Activated T-helper 1 cell treated with Interleukin-2 at 50 U/mL for 16 hours (primary cell): ENCODE data around the gene ANKRD60.

Source experiments
- DNase-seq: peaks from one replicate; pipeline ENCODE4 v3.0.0-alpha.2; 2020; ENCODE audit warnings: low read depth

The ANKRD60 gene

DNA sequence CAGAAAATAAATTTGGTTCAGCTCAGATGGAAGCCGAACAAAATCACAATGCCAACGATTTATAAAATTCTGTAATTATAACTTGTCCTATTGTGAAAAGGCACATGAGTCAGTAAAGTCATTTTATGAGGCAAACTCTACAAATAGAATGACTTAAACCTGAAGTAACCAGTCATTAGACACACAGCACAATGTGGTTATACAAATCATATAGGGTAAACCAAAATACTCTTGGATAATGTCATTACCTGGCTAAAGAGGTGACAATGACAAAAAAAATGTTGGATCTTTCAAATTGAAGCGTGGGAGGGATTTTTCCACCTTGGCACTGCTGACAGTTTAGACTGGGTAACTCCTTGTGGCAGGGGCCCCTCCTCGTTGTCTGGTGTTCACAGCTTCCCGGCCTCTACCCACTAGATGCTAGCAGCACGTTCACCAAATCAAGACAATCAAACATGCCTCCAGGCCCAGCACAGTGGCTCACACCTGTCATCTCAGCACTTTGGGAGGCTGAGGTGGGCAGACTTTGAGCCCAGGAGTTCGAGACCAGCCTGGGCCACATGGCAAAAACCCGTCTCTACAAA is 5.0 kb downstream of the ANKRD60 start:
- no peak for DNase-seq

DNA sequence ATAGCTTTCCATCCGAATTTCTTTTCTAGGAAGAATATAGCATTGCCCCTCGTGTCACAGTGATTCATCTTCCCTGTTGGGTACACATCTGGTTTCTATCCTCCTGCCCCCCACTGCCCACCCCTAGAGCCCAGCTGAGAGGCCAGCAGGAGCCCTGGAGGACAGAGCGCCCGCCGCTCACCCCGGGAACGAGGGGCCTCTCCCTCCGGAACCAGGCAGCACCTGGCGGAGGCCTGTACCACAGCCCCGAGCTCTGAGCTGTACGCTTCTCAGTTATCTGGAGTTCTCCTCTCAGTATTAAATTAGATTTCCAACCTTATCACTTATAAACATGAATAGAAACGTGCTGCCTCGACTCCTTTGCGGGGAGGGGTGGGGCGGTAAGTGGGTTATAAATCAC is 6.0 kb downstream of the ANKRD60 start:
- no peak for DNase-seq

- no peak for DNase-seq
Measured at GRCh38 chr20:58219342-58219700, 9.1 kb downstream of the ANKRD60 start.

GRCh38 chr20:58218665-58219341 is 9.7 kb downstream of the ANKRD60 start:
- DNase-seq = no peak

DNA sequence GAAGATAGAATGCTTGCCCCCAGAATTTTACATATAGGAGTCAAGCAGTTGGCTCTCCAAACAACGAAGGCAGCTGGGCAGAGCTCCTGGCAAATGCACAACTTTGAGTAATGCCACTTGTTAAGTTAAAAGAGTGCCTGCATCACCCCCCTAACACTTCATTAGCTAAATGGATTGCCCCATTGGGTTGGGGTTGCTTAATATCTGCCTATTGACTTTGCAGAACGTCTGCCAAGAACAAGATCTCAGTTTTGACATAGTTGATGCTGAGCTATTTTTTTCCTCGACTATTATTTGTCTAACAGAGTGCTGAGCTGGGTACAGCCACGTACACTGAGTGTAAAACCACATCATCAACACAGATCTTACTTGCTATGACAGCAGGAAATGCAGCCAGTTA is 12.1 kb downstream of the ANKRD60 start:
- no peak for DNase-seq

DNA sequence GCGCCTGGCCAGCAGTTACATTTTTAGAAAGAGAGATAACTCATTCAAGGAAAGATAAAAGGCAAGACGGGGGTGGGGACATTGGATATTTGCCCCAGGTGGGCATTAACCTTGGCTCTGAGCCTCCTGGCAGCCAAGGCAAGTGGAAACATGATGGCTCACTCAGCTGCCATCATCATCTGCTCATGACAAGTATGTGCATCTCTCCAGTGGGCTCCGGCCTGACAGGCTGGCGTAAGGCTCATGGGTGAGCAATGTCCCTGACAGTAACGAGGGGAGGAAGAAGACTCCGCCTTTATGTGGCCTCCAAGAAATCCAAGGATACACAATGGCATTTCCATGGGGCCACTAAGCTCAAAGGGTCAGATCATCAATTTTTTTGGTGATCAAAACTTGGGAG is 13.3 kb downstream of the ANKRD60 start:
- DNase-seq = no peak

GRCh38 chr20:58214310-58214709 is 14.1 kb downstream of the ANKRD60 start:
- no peak for DNase-seq

GRCh38 chr20:58213716-58214115 is 14.7 kb downstream of the ANKRD60 start:
- no peak for DNase-seq

- DNase-seq = no peak
Measured at GRCh38 chr20:58213121-58213520, 15.3 kb downstream of the ANKRD60 start.

DNA sequence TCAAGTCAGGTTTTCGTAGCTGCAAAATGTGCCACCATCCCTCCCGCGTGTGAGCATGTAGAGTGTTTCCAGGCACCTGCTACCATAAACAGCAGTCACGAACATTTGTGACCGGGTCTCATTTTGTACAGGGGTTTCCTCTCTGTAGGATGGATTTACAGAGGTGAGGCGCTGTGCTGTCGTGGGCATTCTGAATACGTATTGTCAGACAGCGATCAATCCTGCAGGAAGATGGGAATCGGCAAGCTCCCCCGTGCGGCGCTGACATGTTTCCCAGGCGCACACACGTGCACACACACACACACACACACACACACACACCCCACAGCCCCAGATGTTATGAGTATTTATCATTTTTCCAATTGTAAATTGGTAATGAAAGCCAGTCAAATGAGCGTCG is 15.8 kb downstream of the ANKRD60 start:
- DNase-seq = no peak

GRCh38 chr20:58210398-58210747 is 18.1 kb downstream of the ANKRD60 start:
- no peak for DNase-seq

DNA sequence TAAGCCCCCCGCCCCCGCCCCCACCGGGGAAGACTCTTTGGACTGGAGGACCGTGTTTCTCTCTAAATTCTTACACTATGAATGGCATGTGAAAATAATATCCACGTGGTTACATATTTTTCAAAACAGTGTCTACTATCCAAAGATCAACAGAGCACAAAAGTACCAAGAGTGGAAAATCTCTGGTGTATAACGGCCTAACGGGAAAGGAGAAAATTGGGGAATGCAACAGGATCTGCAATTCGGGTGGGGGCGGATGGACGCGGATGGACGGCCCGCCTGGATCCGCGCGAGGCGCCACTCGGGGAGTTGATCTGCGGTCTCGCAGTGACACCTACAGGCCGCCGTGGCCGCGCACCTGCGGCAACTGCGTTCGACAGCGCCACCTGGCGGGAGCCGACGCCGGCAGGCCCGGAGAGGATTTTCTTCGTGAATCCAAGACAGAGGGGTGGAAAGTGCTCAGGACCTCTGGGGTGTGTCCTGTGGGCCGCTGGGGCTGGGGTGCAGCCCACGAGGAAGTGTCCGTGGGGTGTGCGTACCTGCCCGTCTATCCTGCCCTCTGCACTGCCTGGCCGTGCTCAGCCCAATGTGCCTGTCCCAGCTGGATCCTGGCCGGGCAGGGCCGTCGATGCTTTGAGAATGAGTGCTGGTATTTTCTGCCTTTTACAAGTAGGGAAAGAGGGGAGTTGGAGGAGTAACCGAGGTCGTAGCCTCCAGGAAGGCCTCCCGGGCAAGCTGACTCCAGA is 18.6 kb downstream of the ANKRD60 start:
- DNase-seq = peak; percentile 79

DNA sequence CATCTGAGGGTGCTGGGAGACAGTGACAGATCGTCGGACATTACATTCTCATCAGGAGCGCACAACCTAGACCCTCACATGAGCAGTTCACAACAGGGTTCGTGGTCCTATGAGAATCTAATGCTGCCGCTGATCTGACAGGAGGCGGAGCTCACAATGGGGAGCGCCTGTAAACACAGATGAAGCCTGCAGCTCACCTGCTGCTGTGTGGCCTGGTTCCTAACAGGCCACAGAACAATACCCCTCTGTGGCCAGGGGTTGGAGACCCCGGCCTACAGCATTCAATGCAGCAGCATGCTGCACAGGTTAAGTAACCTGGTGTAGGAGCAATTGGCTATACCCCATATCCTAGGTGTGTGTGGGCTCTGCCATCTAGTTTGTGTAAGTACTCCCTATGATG is 19.5 kb downstream of the ANKRD60 start:
- no peak for DNase-seq

DNA sequence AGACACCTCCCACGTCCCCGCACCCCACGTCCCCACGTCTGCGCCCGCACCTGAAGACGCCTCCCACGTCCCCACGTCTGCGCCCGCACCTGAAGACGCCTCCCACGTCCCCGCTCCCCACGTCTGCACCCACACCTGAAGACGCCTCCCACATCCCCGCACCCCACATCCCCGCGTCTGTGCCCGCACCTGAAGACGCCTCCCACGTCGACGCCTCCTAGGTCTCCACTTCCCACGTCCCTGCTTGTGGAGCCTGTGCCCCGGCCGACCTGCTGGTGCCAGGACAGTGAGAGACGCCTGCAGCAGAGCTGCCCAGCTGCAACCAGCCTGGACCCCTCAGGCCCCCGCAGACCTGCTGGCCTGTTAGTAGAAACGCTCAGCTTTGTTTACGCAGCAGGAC is 22.6 kb downstream of the ANKRD60 start:
- DNase-seq = no peak

DNA sequence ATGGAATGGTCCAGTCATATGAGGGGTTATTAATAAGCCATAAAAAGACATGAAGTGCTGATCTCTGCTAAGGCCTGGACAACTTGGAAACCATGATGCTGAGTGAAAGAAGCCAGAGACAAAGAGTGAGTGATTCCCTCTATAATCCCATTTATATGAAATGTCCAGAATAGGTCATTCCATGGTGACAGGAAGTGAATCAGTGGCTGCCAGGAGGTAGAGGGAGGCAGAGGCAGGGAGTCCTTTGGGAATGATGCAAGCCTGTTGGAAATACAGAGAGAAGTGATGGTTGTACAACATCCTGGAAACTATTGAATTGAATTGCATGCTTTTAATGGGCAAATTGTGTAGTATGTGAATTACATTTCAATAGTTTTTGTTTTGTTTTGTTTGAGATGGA is 26.4 kb downstream of the ANKRD60 start:
- DNase-seq = no peak

GRCh38 chr20:58201616-58202015 is 26.8 kb downstream of the ANKRD60 start:
- DNase-seq = no peak

GRCh38 chr20:58199469-58199868 is 29.0 kb downstream of the ANKRD60 start:
- DNase-seq = no peak

DNA sequence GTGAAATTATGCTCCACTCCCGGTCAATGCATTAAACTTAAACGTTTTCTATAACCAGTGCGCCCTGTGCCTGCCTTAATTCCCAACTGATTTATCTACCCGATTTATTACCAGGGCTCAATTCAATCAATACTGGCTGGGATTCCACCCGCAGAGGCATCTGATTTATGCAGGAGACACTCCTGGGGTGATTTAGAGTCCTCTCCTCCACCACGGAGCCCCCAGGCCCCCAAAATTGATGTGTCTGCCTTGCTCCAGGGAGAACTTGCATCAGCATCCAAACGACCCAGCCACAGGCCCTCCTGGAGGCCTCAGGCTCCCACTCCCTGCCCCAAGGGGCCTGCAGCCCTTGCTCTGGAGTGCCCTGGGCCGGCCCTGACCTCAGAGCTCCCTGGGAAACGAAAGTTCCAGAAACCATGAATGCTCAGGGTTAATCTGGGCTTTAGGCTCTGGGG is 29.5 kb downstream of the ANKRD60 start:
- no peak for DNase-seq

DNA sequence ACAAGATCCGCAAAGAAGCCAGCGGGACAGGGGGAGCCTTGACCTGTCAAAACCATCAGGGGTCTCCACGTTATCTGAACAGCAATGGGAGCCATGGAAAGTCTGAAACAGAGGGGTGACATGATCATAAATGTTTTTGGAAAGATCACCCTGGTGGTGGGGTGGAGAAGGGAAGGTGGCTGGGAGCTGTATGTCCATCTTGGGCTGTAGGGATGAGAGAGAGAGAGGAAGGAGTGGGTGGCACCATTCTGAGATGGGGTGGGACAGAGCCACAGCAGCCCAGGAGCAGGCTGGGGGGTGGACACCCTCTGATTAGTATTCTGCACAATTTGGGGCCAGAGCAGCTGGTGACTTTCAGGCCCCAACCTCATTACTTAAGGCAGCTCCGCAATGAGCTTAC is 30.1 kb downstream of the ANKRD60 start:
- DNase-seq = no peak

- DNase-seq = no peak
Measured at GRCh38 chr20:58197185-58197469, 31.3 kb downstream of the ANKRD60 start.

GRCh38 chr20:58196402-58197184 is 31.9 kb downstream of the ANKRD60 start:
- no peak for DNase-seq

DNA sequence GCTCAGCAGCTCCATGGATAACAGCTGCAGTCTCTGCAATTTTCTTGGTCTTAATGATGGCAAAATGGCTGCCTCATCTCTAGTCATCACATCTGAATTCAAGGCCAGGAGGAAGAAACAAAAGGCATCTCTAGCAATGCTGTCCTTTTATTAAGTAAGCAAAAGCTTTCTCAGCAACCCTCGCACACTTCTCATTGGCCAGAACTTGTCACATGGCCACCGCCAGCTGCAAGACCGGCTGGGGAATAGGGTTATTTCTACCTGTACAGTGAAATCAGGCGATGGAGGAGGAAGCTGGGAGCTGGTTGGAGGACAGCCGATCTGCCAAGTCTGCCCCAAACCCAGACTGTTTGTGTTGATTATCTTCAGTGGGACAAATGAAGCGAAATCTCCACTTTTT is 33.4 kb downstream of the ANKRD60 start:
- no peak for DNase-seq

DNA sequence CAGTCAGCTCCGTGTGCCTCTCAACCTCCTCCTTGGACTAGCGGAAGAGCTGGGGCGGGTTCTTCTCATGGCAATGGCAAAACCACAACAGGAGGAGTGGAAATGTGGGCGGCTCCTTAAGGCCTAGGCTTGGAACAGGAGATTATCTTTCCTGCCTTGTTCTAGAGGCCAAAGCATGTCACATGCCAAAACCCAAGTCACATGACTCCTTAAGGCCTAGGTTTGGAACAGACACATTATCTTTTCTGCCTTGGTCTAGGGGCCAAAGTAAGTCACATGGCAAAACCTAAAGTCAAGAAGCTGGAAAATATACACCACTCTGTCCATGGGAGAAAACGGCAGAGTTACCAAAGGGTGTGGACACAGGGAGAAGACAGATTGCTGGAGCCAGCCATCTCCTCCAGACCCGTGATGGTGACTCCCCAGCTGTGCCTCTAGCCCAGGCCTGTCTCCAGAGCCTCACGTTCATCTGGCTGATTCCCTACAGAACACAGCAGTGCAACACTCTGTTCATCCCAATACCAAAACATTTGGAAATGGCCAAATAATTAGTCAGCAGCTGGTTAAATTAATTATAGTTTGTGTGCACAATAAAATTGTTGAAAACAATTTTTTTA is 34.2 kb downstream of the ANKRD60 start:
- DNase-seq = no peak
